Large intestine (tissue), 3 donors: ENCODE measurements around the gene PPP4R4. TPM values are rescaled to one million over a fixed set of nuclear protein-coding genes. Genes with fewer than 3 reads are reported as not detected.
"Not testable (repeated sequence)": the region's sequence is repeated elsewhere in the genome, so short reads cannot be mapped to it uniquely, and the experiment has no call there.

Experiments used
- DNase-seq, 2 donors: peaks; one replicate each; pipeline versions ENCODE4 v3.0.0 to v3.0.0-alpha.2; 2013
- H3K27ac ChIP-seq: one replicate; pipeline ENCODE4 v1.5.1; 2013; ENCODE audit warnings: low read length
- H3K27me3 ChIP-seq: 2 replicates; pipeline ENCODE4 v1.6.1; 2013; ENCODE audit warnings: low read length; ENCODE audit not compliant: control insufficient read depth, insufficient read depth
- H3K36me3 ChIP-seq: 2 replicates; pipeline ENCODE4 v1.6.1; 2013; ENCODE audit warnings: low read length; ENCODE audit not compliant: control insufficient read depth, insufficient read depth
- H3K4me1 ChIP-seq: one replicate; pipeline ENCODE4 v1.6.1; 2013; ENCODE audit warnings: low read length; ENCODE audit not compliant: control insufficient read depth, insufficient read depth
- H3K4me3 ChIP-seq: one replicate; pipeline ENCODE4 v1.5.1; 2013; ENCODE audit warnings: low read length
- H3K9me3 ChIP-seq: one replicate; pipeline ENCODE4 v1.6.1; 2013; ENCODE audit warnings: mild to moderate bottlenecking, low read depth, low read length, moderate library complexity; ENCODE audit not compliant: control insufficient read depth
- WGBS: methylation state at CpG from one replicate; pipeline ENCODE4 v1.1.5; 2013; ENCODE audit warnings: low lambda C conversion rate; ENCODE audit not compliant: insufficient coverage; 5-methylcytosine and 5-hydroxymethylcytosine counted together
- polyA plus RNA-seq: library from polyadenylated mRNA; unstranded; fragments of 120-200 nt; gene quantifications from one replicate; pipeline ENCODE4 v1.2.1, GENCODE V29; 2013

Gene PPP4R4
- polyA plus RNA-seq, 1 donor = 0.16 TPM

- H3K9me3 ChIP-seq = peaks cover 3% of the 10 kb centered on the region
- no peaks in the 10 kb centered on the region for H3K4me1 ChIP-seq
- 100% methylated on average over 1 of the region's 2 CpGs for WGBS
- no peaks in the 10 kb centered on the region for H3K36me3 ChIP-seq
- DNase-seq = no peak
- no peak overlapping the region for H3K4me3 ChIP-seq
- H3K27ac ChIP-seq = no peak overlapping the region
- no peaks in the 10 kb centered on the region for H3K27me3 ChIP-seq
Observed at GRCh38 chr14:94217116-94217515, 43.0 kb downstream of the PPP4R4 start.

DNA sequence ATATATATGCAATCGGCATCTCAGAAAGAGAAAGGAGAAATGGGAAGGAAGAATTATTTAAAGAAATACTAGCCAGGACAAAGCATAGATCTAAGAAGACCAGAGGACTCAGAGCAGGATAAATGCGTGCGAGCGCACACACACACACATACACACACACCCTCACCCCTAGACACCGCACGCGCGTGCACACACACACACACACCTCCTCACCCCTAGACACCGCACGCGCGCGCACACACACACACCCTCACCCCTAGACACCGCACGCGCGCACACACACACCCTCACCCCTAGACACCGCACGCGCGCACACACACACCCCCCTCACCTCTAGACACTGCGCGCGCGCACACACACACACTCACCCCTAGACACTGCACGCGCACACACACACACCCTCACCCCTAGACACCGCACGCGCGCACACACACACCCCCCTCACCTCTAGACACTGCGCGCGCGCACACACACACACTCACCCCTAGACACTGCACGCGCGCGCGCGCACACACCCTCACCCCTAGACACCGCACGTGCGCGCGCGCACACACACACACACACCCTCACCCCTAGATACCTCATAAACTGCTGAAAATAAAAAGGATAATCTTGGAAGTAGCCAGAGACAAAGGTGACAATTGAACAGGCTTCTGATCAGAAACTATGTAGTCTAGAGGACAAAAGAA, 44.2 kb downstream of the PPP4R4 start:
- not testable (repeated sequence) for H3K27ac ChIP-seq, H3K4me1 ChIP-seq, H3K36me3 ChIP-seq, H3K27me3 ChIP-seq, H3K9me3 ChIP-seq, H3K4me3 ChIP-seq
- DNase-seq = peak in 1 of 2 donors; percentile 34
- 83% methylated on average over 1 of the region's 47 CpGs for WGBS

GRCh38 chr14:94224040-94224439, 49.9 kb downstream of the PPP4R4 start:
- Histone ChIP-seq H3K9me3 (no peaks in the 10 kb centered on the region), H3K4me1 (no peaks in the 10 kb centered on the region), H3K27me3 (no peaks in the 10 kb centered on the region), H3K27ac (no peak overlapping the region), H3K36me3 (no peaks in the 10 kb centered on the region), H3K4me3 (no peak overlapping the region)
- WGBS = 100% methylated on average over 1 of the region's 2 CpGs
- no peak for DNase-seq

- H3K9me3 ChIP-seq = no peaks in the 10 kb centered on the region
- H3K27me3 ChIP-seq = no peaks in the 10 kb centered on the region
- no peak overlapping the region for H3K27ac ChIP-seq
- no peaks in the 10 kb centered on the region for H3K4me1 ChIP-seq
- no peak overlapping the region for H3K4me3 ChIP-seq
- no peaks in the 10 kb centered on the region for H3K36me3 ChIP-seq
- DNase-seq = no peak
- 100% methylated on average over 1 of the region's 2 CpGs for WGBS
Observed at GRCh38 chr14:94225460-94226378, 51.6 kb downstream of the PPP4R4 start.

GRCh38 chr14:94227029-94227428, 52.9 kb downstream of the PPP4R4 start:
- Histone ChIP-seq H3K4me3 (no peak overlapping the region), H3K27ac (no peak overlapping the region), H3K27me3 (no peaks in the 10 kb centered on the region), H3K4me1 (no peaks in the 10 kb centered on the region), H3K9me3 (no peaks in the 10 kb centered on the region), H3K36me3 (no peaks in the 10 kb centered on the region)
- no CpG with 5 or more reads among the region's 4 CpGs for WGBS
- no peak for DNase-seq

DNA sequence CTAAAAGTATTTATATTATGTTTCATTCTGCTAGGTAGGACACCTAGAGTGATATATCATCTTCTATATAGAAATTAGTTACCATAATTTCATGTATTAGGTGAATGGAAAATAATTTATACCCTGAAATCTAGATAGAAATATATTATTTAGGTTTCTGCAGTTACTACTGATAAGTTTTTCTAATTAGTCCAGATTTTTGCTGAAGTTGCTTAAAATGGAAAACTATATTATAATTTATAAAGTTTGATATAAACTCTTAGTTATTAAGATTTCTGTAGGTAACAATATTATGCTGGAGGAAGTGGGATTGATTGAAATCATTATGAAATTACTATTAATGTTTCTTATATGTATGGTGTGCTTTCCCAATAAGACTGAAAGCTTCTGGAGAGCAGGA, 62.9 kb downstream of the PPP4R4 start:
- no peaks in the 10 kb centered on the region for H3K27me3 ChIP-seq
- no peak for DNase-seq
- peaks cover 2% of the 10 kb centered on the region for H3K9me3 ChIP-seq
- H3K36me3 ChIP-seq = no peaks in the 10 kb centered on the region
- no peak overlapping the region for H3K4me3 ChIP-seq
- no peaks in the 10 kb centered on the region for H3K4me1 ChIP-seq
- no peak overlapping the region for H3K27ac ChIP-seq

- H3K4me3 ChIP-seq = no peak overlapping the region
Observed at GRCh38 chr14:94237983-94238382, 63.9 kb downstream of the PPP4R4 start.

GRCh38 chr14:94239406-94239805, 65.3 kb downstream of the PPP4R4 start:
- Histone ChIP-seq H3K4me1 (no peaks in the 10 kb centered on the region), H3K36me3 (no peaks in the 10 kb centered on the region), H3K27ac (no peak overlapping the region), H3K27me3 (no peaks in the 10 kb centered on the region), H3K9me3 (peaks cover 2% of the 10 kb centered on the region), H3K4me3 (no peak overlapping the region)
- no CpG with 5 or more reads among the region's 2 CpGs for WGBS
- DNase-seq = no peak

More at GRCh38 chr14:94237983-94238382, 63.9 kb downstream of the PPP4R4 start:
- Histone ChIP-seq H3K27me3 (no peaks in the 10 kb centered on the region), H3K27ac (no peak overlapping the region), H3K4me1 (no peaks in the 10 kb centered on the region), H3K36me3 (no peaks in the 10 kb centered on the region), H3K9me3 (peaks cover 2% of the 10 kb centered on the region)
- WGBS = no CpG with 5 or more reads among the region's 4 CpGs
- no peak for DNase-seq

- Histone ChIP-seq H3K27ac (no peak overlapping the region), H3K9me3 (no peaks in the 10 kb centered on the region), H3K36me3 (no peaks in the 10 kb centered on the region), H3K4me1 (no peaks in the 10 kb centered on the region), H3K27me3 (no peaks in the 10 kb centered on the region), H3K4me3 (no peak overlapping the region)
- DNase-seq = no peak
- WGBS = 100% methylated on average over 1 of the region's 2 CpGs
Observed at GRCh38 chr14:94244182-94244581, 70.1 kb downstream of the PPP4R4 start.

GRCh38 chr14:94264195-94264594, 90.1 kb downstream of the PPP4R4 start:
- 67% methylated on average over 1 of the region's 3 CpGs for WGBS
- H3K27me3 ChIP-seq, H3K4me3 ChIP-seq, DNase-seq, H3K36me3 ChIP-seq, H3K9me3 ChIP-seq, H3K4me1 ChIP-seq, H3K27ac ChIP-seq: not testable (repeated sequence)
